CD4-positive, alpha-beta memory T cell (primary cell): ENCODE measurements around the gene ACAD9. TPM values are rescaled to one million over a fixed set of nuclear protein-coding genes. Genes with fewer than 3 reads are reported as not detected.
"Not testable (repeated sequence)": the region's sequence is repeated elsewhere in the genome, so short reads cannot be mapped to it uniquely, and the experiment has no call there.

ENCODE experiments used
- CTCF ChIA-PET: fragments of 350-600 bp; sonication (Branson Sonifier 250); formaldehyde crosslinking; loops from one replicate; lab custom pipeline; 2021; ENCODE audit warnings: inconsistent platforms; ENCODE audit not compliant: partially characterized antibody; lab: Charles Lee
- POLR2A ChIA-PET: fragments of 350-600 bp; sonication (Branson Sonifier 250); formaldehyde crosslinking; loops from one replicate; lab custom pipeline; 2021; ENCODE audit not compliant: partially characterized antibody; lab: Charles Lee
- DNase-seq, 5 donors: peaks; one replicate each; pipeline versions ENCODE4 v3.0.0 to v3.0.0-alpha.2; 2020 to 2022; ENCODE audit warnings: mixed read lengths in 1 of 5
- H3K27ac ChIP-seq: one replicate; pipeline ENCODE4 v1.7.0; 2013; ENCODE audit warnings: low read depth, low read length
- H3K27me3 ChIP-seq: 2 replicates; pipeline ENCODE4 v1.7.0; 2013; ENCODE audit warnings: mild to moderate bottlenecking, low read length, moderate library complexity; ENCODE audit not compliant: insufficient read depth
- H3K36me3 ChIP-seq: 2 replicates; pipeline ENCODE4 v1.7.0; 2013; ENCODE audit warnings: mild to moderate bottlenecking, low read length, moderate library complexity; ENCODE audit not compliant: insufficient read depth
- H3K4me1 ChIP-seq: 2 replicates; pipeline ENCODE4 v1.7.0; 2013; ENCODE audit warnings: mild to moderate bottlenecking, low read length, moderate library complexity; ENCODE audit not compliant: insufficient read depth
- H3K4me3 ChIP-seq, 2 donors: one replicate each; pipeline ENCODE4 v1.7.0; 2013; ENCODE audit warnings: low read length in 2 of 2, mild to moderate bottlenecking in 1 of 2
- H3K9me3 ChIP-seq, 2 donors: one replicate each; pipeline ENCODE4 v1.7.0; 2013; ENCODE audit warnings: low read length in 2 of 2, control low read depth in 1 of 2; ENCODE audit not compliant: control insufficient read depth in 1 of 2
- H3K27ac Mint-ChIP-seq, 7 donors: one replicate each; pipeline ENCODE4 v1.8.0; 2020 to 2021; ENCODE audit warnings: mixed read lengths in 7 of 7, mild to moderate bottlenecking in 6 of 7, inconsistent platforms in 3 of 7, moderate library complexity in 3 of 7
- H3K27me3 Mint-ChIP-seq, 2 donors: one replicate each; pipeline ENCODE4 v1.8.0; 2020 to 2021; ENCODE audit warnings: mixed read lengths in 2 of 2
- H3K36me3 Mint-ChIP-seq, 2 donors: one replicate each; pipeline ENCODE4 v1.8.0; 2020 to 2021; ENCODE audit warnings: mixed read lengths in 2 of 2, inconsistent platforms in 1 of 2, mild to moderate bottlenecking in 1 of 2
- H3K4me1 Mint-ChIP-seq, 4 donors: one replicate each; pipeline ENCODE4 v1.8.0; 2020 to 2021; ENCODE audit warnings: mixed read lengths in 4 of 4, mild to moderate bottlenecking in 1 of 4
- H3K4me3 Mint-ChIP-seq, 8 donors: one replicate each; pipeline ENCODE4 v1.8.0; 2020 to 2021; ENCODE audit warnings: mixed read lengths in 8 of 8, mild to moderate bottlenecking in 7 of 8, moderate library complexity in 6 of 8, inconsistent platforms in 3 of 8
- H3K9me3 Mint-ChIP-seq, 8 donors: one replicate each; pipeline ENCODE4 v1.8.0; 2020 to 2021; ENCODE audit warnings: mixed read lengths in 8 of 8, mild to moderate bottlenecking in 5 of 8, inconsistent platforms in 3 of 8, moderate library complexity in 1 of 8
- intact Hi-C: fragments of 100-400 bp; cut with micrococcal nuclease; formaldehyde crosslinking; loops from one replicate; pipeline ENCODE4 v1.15.1; 2023
- polyA plus RNA-seq, 2 donors: library from polyadenylated mRNA; unstranded; fragments of 300-500 nt; fragmentation: Illumina TruSeq; gene quantifications; one replicate each; pipeline ENCODE4 v1.2.3, GENCODE V29; 2021
- total RNA-seq, 2 experiments: library from RNA; stranded (reverse); gene quantifications; one replicate each; pipeline ENCODE4 v1.2.3, GENCODE V29; 2021

The ACAD9 gene
- total and polyA plus RNA-seq, 4 experiments from 2014 or later = 12.9 to 62.2 (median 37.8) TPM

GRCh38 chr3:128859630-128860029 is 19.8 kb upstream of the ACAD9 start:
- H3K36me3 Mint-ChIP-seq = peaks cover 2 to 19% of the 10 kb centered on the region in 2 donors
- no peaks in the 10 kb centered on the region for H3K27me3 Mint-ChIP-seq
- Histone ChIP-seq H3K36me3 (no peaks in the 10 kb centered on the region), H3K4me3 (no peak overlapping the region), H3K27me3 (no peaks in the 10 kb centered on the region), H3K27ac (no peak overlapping the region), H3K4me1 (no peaks in the 10 kb centered on the region), H3K9me3 (peaks cover 0 to 25% of the 10 kb centered on the region in 2 donors)
- no peak overlapping the region for H3K4me3 Mint-ChIP-seq
- H3K27ac Mint-ChIP-seq = peak overlapping the region in 1 of 7 donors; percentile 68
- ChIA-PET POLR2A (no interaction called here), CTCF (no interaction called here)
- H3K4me1 Mint-ChIP-seq = no peaks in the 10 kb centered on the region
- peaks cover 0 to 58% (median 48%) of the 10 kb centered on the region in 8 donors for H3K9me3 Mint-ChIP-seq
- intact Hi-C loops = no loop called here
- DNase-seq = no peak

GRCh38 chr3:128861491-128861890 is 17.9 kb upstream of the ACAD9 start:
- H3K9me3 ChIP-seq = peaks cover 0 to 25% of the 10 kb centered on the region in 2 donors
- Mint-ChIP-seq H3K9me3 (peaks cover 0 to 46% (median 37%) of the 10 kb centered on the region in 8 donors), H3K4me3 (no peak overlapping the region), H3K36me3 (peaks cover 2 to 19% of the 10 kb centered on the region in 2 donors), H3K27ac (no peak overlapping the region), H3K27me3 (no peaks in the 10 kb centered on the region), H3K4me1 (no peaks in the 10 kb centered on the region)
- H3K36me3 ChIP-seq = no peaks in the 10 kb centered on the region
- ChIA-PET POLR2A (no interaction called here), CTCF (no interaction called here)
- no peaks in the 10 kb centered on the region for H3K27me3 ChIP-seq
- DNase-seq = no peak
- no peak overlapping the region for H3K27ac ChIP-seq
- H3K4me3 ChIP-seq = no peak overlapping the region
- no peaks in the 10 kb centered on the region for H3K4me1 ChIP-seq
- intact Hi-C loops = no loop called here

GRCh38 chr3:128863560-128863959 is 15.9 kb upstream of the ACAD9 start:
- Mint-ChIP-seq H3K27me3 (no peaks in the 10 kb centered on the region), H3K4me1 (no peaks in the 10 kb centered on the region), H3K36me3 (peaks cover 2 to 14% of the 10 kb centered on the region in 2 donors), H3K27ac (no peak overlapping the region), H3K4me3 (no peak overlapping the region), H3K9me3 (peaks cover 0 to 30% (median 24%) of the 10 kb centered on the region in 8 donors)
- Histone ChIP-seq H3K9me3 (peaks cover 0 to 24% of the 10 kb centered on the region in 2 donors), H3K4me3 (no peak overlapping the region), H3K4me1 (no peaks in the 10 kb centered on the region), H3K27me3 (no peaks in the 10 kb centered on the region), H3K36me3 (no peaks in the 10 kb centered on the region), H3K27ac (no peak overlapping the region)
- CTCF ChIA-PET = interaction anchor here (0.9 kb wide), 1 partner anchor 353 kb away, joined by 3 read pairs; no protein-coding TSS in a partner anchor
- POLR2A ChIA-PET = no interaction called here
- intact Hi-C loops = no loop called here
- DNase-seq = no peak

GRCh38 chr3:128864351-128864811 is 15.0 kb upstream of the ACAD9 start:
- peaks cover 0 to 16% of the 10 kb centered on the region in 2 donors for H3K9me3 ChIP-seq
- H3K27me3 ChIP-seq = no peaks in the 10 kb centered on the region
- H3K9me3 Mint-ChIP-seq = peaks cover 0 to 22% (median 18%) of the 10 kb centered on the region in 8 donors
- H3K4me3 ChIP-seq = no peak overlapping the region
- CTCF ChIA-PET = no interaction called here
- H3K4me1 ChIP-seq = no peaks in the 10 kb centered on the region
- no peak overlapping the region for H3K4me3 Mint-ChIP-seq
- no peaks in the 10 kb centered on the region for H3K4me1 Mint-ChIP-seq
- intact Hi-C loops = no loop called here
- H3K36me3 Mint-ChIP-seq = peaks cover 2 to 14% of the 10 kb centered on the region in 2 donors
- H3K27me3 Mint-ChIP-seq = no peaks in the 10 kb centered on the region
- H3K27ac Mint-ChIP-seq = peak overlapping the region in 2 of 7 donors; percentile 22 to 24
- no peaks in the 10 kb centered on the region for H3K36me3 ChIP-seq
- no peak for DNase-seq
- POLR2A ChIA-PET = no interaction called here
- no peak overlapping the region for H3K27ac ChIP-seq

- H3K27ac Mint-ChIP-seq, POLR2A ChIA-PET, H3K4me3 ChIP-seq, H3K4me1 ChIP-seq, H3K27me3 Mint-ChIP-seq, H3K27ac ChIP-seq, DNase-seq, H3K36me3 ChIP-seq, H3K4me3 Mint-ChIP-seq, H3K27me3 ChIP-seq, intact Hi-C loops, H3K9me3 ChIP-seq, H3K4me1 Mint-ChIP-seq: not testable (repeated sequence)
- CTCF ChIA-PET = interaction anchor here (0.9 kb wide), 1 partner anchor 28 kb away, joined by 3 read pairs; no protein-coding TSS in a partner anchor
- peaks cover 2 to 14% of the 10 kb centered on the region in 2 donors for H3K36me3 Mint-ChIP-seq
- H3K9me3 Mint-ChIP-seq = peaks cover 0 to 15% (median 12%) of the 10 kb centered on the region in 8 donors
Measured at GRCh38 chr3:128864849-128865804, 14.3 kb upstream of the ACAD9 start.

GRCh38 chr3:128867200-128868125 is 12.0 kb upstream of the ACAD9 start:
- POLR2A ChIA-PET = no interaction called here

More at GRCh38 chr3:128867200-128868125, 12.0 kb upstream of the ACAD9 start:
- CTCF ChIA-PET = interaction anchor here (0.9 to 1.7 kb wide), 4 partner anchors 10 to 250 kb away, joined by 3 to 6 read pairs (median 4); no protein-coding TSS in a partner anchor
- no peaks in the 10 kb centered on the region for H3K27me3 Mint-ChIP-seq
- no peaks in the 10 kb centered on the region for H3K36me3 Mint-ChIP-seq
- no peaks in the 10 kb centered on the region for H3K9me3 Mint-ChIP-seq
- DNase-seq = no peak
- H3K4me1 Mint-ChIP-seq = no peaks in the 10 kb centered on the region
- H3K4me3 Mint-ChIP-seq = no peak overlapping the region
- intact Hi-C loops = no loop called here
- Histone ChIP-seq H3K27ac (no peak overlapping the region), H3K4me3 (no peak overlapping the region), H3K36me3 (no peaks in the 10 kb centered on the region), H3K9me3 (no peaks in the 10 kb centered on the region), H3K27me3 (no peaks in the 10 kb centered on the region), H3K4me1 (no peaks in the 10 kb centered on the region)
- H3K27ac Mint-ChIP-seq = peak overlapping the region in 1 of 7 donors; percentile 41
